Fibroblast of the aortic adventitia (primary cell): ENCODE results near the gene DNAH17. TPM values are rescaled to one million over a fixed set of nuclear protein-coding genes. Genes with fewer than 3 reads are reported as not detected.

Experiments used
- DNase-seq: peaks from one replicate; pipeline ENCODE4 v3.0.0-alpha.2; 2010; ENCODE audit warnings: low read depth
- H3K4me3 ChIP-seq: 2 replicates; pipeline ENCODE4 v1.5.1; 2011; ENCODE audit warnings: low read depth, mild to moderate bottlenecking, control low read depth, low read length, moderate library complexity
- total RNA-seq: library from RNA; depleted of rRNA; stranded (reverse); fragments of >200 nt; gene quantifications from 2 replicates; pipeline ENCODE4 v1.2.3, GENCODE V29; 2012; ENCODE audit warnings: low replicate concordance
- TF ChIP-seq, protein P1 (sequence below): IDR thresholded peaks from 2 replicates; pipeline ENCODE4 v1.5.1; 2011; ENCODE audit warnings: mild to moderate bottlenecking, low read length, control low read depth, inconsistent platforms; ENCODE audit not compliant: insufficient read depth

The DNAH17 gene
- total RNA-seq, 1 donor = not detected

DNA sequence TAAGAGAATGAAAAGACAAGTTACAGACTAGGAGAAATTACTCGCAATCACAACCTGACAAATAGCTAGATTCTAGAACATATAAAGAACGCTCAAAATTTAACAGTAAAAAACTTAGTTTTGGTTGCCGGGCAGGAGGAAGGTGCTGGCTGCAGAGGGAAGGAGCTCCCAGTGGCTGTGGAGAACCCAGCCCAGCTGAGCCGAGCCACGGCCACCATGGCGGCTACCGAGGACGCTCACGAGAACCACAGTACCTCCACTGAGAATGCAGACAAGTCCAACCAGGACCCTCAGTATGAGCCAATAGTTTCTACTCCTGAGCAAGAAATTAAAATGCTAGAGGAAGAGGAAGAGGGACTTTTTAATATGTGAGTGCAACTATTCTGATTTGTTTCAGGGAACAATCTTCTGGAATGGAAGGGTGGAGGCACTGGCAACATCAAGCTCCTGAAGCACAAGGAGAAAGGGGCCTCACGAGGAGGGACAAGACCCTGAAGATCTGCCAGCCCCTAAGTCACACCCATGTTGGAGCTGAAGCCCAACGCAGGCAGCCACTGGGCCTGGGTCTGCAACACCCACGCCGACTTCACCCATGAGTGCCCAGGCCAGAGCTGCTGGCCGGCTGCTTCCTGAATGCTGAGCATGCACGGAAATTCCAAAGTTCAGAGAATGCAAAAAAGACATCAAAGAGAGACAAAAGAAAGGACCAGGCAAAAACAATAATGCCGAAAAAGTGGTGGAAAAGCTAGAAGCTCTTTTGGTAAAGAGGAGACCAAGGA, 55.0 kb downstream of the DNAH17 start:
- no peak overlapping the region for H3K4me3 ChIP-seq
- DNase-seq = no peak
- TF ChIP-seq, protein P1, sequence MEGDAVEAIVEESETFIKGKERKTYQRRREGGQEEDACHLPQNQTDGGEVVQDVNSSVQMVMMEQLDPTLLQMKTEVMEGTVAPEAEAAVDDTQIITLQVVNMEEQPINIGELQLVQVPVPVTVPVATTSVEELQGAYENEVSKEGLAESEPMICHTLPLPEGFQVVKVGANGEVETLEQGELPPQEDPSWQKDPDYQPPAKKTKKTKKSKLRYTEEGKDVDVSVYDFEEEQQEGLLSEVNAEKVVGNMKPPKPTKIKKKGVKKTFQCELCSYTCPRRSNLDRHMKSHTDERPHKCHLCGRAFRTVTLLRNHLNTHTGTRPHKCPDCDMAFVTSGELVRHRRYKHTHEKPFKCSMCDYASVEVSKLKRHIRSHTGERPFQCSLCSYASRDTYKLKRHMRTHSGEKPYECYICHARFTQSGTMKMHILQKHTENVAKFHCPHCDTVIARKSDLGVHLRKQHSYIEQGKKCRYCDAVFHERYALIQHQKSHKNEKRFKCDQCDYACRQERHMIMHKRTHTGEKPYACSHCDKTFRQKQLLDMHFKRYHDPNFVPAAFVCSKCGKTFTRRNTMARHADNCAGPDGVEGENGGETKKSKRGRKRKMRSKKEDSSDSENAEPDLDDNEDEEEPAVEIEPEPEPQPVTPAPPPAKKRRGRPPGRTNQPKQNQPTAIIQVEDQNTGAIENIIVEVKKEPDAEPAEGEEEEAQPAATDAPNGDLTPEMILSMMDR = no peak

DNA sequence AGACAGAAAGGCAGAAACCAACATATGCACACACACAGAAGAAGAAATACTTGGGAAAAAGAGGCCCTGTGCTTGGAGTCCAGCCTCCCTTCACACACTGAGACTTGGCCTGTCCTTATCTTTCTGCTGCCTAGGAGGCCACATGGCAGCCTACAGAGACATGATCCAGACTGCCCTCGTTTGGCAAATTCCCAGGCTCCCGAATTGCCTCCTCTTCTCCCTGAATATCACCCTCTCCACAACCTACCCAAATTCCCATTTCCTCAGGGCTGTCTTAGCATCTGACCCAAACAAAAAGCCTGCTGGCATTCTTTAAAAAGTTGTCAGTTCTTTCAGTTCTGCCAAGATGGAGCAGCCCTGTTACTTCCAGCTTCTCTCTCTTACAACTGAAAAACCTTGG, 59.8 kb downstream of the DNAH17 start:
- TF ChIP-seq, protein P1 = no peak
- peak; percentile 57 for DNase-seq
- no peak overlapping the region for H3K4me3 ChIP-seq

DNA sequence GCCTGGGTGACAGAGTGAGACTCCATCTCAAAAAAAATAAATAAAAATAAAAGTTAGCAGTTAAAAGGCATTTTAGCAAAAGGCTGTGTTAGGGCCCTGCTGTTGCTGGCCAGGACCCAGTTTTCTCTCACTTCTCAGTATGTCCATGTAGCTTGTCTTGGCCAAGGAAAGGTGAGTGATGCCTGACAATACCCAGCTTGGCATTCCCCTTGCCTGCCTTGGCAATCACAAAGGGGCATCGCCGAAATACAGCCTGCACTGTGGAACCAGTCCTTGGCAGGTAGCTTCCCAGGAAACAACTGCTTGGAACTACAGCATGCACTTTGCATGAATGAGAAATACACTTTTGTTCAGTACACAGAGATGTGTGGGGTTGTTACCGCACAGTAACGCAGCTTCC, 61.7 kb downstream of the DNAH17 start:
- DNase-seq = no peak
- TF ChIP-seq, protein P1 = no peak
- no peak overlapping the region for H3K4me3 ChIP-seq

DNA sequence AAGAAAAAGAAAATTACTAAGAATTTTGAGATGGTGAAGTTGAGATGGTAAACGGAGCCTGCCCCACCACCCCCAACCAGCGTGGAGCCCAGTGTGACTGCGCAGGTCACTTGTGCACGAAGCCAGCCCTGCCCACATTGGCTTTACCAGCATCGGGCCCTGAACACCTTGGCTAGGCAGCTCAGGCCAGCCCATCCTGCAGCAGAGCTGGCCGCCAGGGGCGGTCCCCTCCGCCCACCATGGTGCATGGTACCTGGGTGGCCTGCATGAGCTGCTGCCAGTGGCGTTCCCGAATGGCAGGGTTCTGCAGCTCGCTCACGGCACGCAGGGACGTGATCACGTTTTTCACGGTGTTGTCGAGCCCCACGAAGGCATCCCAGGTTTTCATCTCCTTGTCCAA, 62.7 kb downstream of the DNAH17 start:
- no peak for DNase-seq
- TF ChIP-seq, protein P1 = no peak
- no peak overlapping the region for H3K4me3 ChIP-seq

DNA sequence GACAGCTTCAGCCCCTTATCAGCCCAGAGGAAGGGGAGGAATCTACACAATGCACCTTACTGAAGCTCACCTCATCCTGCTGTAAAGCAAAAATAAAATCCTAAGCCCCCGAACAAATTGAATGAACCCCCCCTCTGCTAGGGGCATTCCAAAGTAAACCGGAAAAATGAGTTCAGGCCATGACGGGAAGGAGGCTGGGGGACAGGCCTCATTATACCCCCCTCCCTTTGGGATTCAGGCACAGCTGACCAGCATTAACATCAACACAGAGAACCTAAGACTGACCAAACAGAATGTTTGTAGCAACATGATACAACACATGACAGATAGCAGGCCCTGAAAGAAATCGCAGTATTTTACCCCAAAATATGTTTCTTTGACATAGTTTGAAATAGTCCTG, 64.2 kb downstream of the DNAH17 start:
- DNase-seq = no peak
- TF ChIP-seq, protein P1 = no peak
- H3K4me3 ChIP-seq = no peak overlapping the region

DNA sequence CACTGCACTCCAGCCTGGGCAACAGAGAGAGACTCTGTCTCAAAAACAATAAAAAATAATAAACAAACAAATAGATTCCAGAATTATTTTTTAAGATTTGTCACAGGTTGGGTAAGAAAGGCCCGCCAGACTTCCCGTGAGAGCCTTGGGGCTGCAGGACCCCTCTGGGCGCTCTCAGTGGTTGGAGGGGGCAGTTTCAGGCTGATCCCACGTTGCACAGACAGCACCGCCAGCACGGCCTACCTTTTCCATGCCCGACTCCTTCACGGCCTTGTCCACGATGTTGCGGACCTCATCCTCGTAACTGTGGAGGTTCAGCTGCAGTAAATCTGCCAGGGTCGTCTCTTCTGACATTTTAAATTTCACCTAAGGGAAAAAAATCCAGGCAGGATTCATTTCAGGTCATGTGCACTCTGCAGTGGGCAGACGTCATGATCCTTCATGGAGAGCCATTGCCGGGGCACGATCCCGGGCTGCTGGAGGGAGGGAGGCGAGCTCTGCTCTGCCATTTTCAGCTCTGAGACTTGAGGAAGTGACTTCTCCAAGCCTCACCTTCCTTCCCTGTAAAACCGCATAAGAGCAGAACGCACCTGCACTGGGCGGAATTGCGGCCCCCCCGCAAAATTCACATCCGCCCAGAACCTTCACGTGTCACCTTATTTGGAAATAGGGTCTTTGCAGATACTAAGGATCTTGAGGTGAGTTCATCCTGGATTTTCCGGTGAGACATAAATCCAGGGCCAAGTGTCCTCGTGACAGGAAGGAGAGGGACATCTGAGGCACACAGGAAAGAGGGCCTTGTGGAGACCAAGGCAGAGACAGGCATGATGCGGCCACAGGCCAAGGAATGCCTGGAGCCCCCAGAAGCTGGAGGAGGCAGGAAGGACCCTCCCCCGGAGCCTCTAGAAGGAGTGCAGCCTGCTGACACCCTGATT, 66.8 kb downstream of the DNAH17 start:
- H3K4me3 ChIP-seq = no peak overlapping the region
- DNase-seq = no peak
- TF ChIP-seq, protein P1 = no peak
